Neural progenitor cell (in vitro differentiated cells): ENCODE measurements around the gene TAS2R19.
"Not testable (repeated sequence)": the region's sequence is repeated elsewhere in the genome, so short reads cannot be mapped to it uniquely, and the experiment has no call there.

Source experiments
- EZH2 ChIP-seq: fragments of 200-600 bp; sonication (generic); IDR thresholded peaks from 2 replicates; pipeline ENCODE4 v1.6.1; 2017; ENCODE audit warnings: antibody characterized with exemption, mild to moderate bottlenecking, moderate library complexity
- EZH2phosphoT487 ChIP-seq: fragments of 200-600 bp; sonication (generic); IDR thresholded peaks from 2 replicates; pipeline ENCODE4 v1.6.1; 2017; ENCODE audit warnings: antibody characterized with exemption
- TF ChIP-seq, protein P1 (sequence below): fragments of 200-600 bp; sonication (generic); IDR thresholded peaks from 2 replicates; pipeline ENCODE4 v1.5.1; 2017; ENCODE audit warnings: antibody characterized with exemption, mild to moderate bottlenecking

DNA sequence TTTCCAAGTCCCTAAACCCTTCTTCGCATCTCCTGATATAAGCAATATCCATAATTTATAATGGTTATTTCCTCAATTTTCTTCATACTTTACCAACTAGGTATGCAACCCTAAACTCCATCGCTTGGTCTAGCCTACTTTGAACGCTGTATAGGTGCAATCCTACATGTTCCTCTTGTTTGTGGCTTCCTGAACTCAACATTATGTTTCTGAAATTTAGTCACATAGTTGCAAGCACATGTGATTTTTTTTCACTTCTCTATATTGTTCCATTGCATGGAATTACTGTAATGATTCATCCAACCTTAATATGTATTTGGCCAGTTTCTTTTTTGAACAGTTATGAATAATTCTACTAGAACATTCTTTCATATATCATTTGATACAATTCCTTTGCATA lies 11.5 kb upstream of the TAS2R19 start:
- not testable (repeated sequence) for TF ChIP-seq EZH2, EZH2phosphoT487
- TF ChIP-seq, protein P1, sequence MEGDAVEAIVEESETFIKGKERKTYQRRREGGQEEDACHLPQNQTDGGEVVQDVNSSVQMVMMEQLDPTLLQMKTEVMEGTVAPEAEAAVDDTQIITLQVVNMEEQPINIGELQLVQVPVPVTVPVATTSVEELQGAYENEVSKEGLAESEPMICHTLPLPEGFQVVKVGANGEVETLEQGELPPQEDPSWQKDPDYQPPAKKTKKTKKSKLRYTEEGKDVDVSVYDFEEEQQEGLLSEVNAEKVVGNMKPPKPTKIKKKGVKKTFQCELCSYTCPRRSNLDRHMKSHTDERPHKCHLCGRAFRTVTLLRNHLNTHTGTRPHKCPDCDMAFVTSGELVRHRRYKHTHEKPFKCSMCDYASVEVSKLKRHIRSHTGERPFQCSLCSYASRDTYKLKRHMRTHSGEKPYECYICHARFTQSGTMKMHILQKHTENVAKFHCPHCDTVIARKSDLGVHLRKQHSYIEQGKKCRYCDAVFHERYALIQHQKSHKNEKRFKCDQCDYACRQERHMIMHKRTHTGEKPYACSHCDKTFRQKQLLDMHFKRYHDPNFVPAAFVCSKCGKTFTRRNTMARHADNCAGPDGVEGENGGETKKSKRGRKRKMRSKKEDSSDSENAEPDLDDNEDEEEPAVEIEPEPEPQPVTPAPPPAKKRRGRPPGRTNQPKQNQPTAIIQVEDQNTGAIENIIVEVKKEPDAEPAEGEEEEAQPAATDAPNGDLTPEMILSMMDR = not testable (repeated sequence)
